NCI-H2227 treated with DMSO at 0.1 percent for 48 hours (cell line): ENCODE data around the gene SGTA.

Experiments
- DNase-seq: peaks from one replicate; lab custom pipeline; 2025; lab: John Stamatoyannopoulos, UW

SGTA gene

GRCh38 chr19:2754659-2755447 lies 28.2 kb downstream of the SGTA start:
- DNase-seq: no peak

GRCh38 chr19:2751438-2751830 lies 31.6 kb downstream of the SGTA start:
- DNase-seq: no peak

GRCh38 chr19:2750808-2751437 lies 32.1 kb downstream of the SGTA start:
- no peak for DNase-seq

- DNase-seq: no peak
Observed at GRCh38 chr19:2747349-2747748, 35.7 kb downstream of the SGTA start.

- no peak for DNase-seq
Observed at GRCh38 chr19:2744113-2744512, 39.0 kb downstream of the SGTA start.

GRCh38 chr19:2743099-2743498 lies 40.0 kb downstream of the SGTA start:
- no peak for DNase-seq

GRCh38 chr19:2740314-2740656 lies 42.8 kb downstream of the SGTA start:
- DNase-seq: no peak

- DNase-seq: peak; percentile 92
Observed at GRCh38 chr19:2739602-2740313, 43.3 kb downstream of the SGTA start, which contains the start of gene SLC39A3. SLC39A3 (minus strand) TSS chr19:2740017; CDS start chr19:2737257, 2,760 bp downstream.

- no peak for DNase-seq
Observed at GRCh38 chr19:2736550-2737190, 46.4 kb downstream of the SGTA start.

GRCh38 chr19:2735374-2735773 lies 47.7 kb downstream of the SGTA start:
- no peak for DNase-seq

GRCh38 chr19:2734589-2735288 lies 48.3 kb downstream of the SGTA start:
- no peak for DNase-seq

- DNase-seq: peak; percentile 16
Observed at GRCh38 chr19:2733930-2734588, 49.0 kb downstream of the SGTA start.

- no peak for DNase-seq
Observed at GRCh38 chr19:2732883-2733282, 50.2 kb downstream of the SGTA start.

- DNase-seq: no peak
Observed at GRCh38 chr19:2732157-2732725, 50.8 kb downstream of the SGTA start.

GRCh38 chr19:2731181-2731995 lies 51.7 kb downstream of the SGTA start:
- no peak for DNase-seq

- no peak for DNase-seq
Observed at GRCh38 chr19:2729943-2730818, 52.9 kb downstream of the SGTA start.

- DNase-seq: no peak
Observed at GRCh38 chr19:2728783-2729387, 54.2 kb downstream of the SGTA start.

- no peak for DNase-seq
Observed at GRCh38 chr19:2727640-2727944, 55.5 kb downstream of the SGTA start.
